ENCODE data around the gene FKBP8.

GRCh38 chr19:18591735-18592385 is 48.5 kb upstream of the FKBP8 start:
- TF ChIP-seq CTCF (IDR thresholded peaks at IDR 0.05 in 2 of 3, conservative IDR thresholded peaks at IDR 0.05 in 1 of 3; ENCODE audit: borderline replicate concordance in 1 of 3, insufficient read depth in 1 of 3, low read depth in 2 of 3, low read length in 2 of 3) (no peak), JUND (IDR thresholded peaks at IDR 0.05) (no peak), POLR2A (IDR thresholded peaks at IDR 0.05; ENCODE audit: borderline replicate concordance, extremely low read depth, insufficient read depth, insufficient read length) (no peak), REST (IDR thresholded peaks at IDR 0.05; ENCODE audit: low read depth) (no peak), MAX (IDR thresholded peaks at IDR 0.05) (no peak), YY1 (IDR thresholded peaks at IDR 0.05; ENCODE audit: extremely low read depth, insufficient replicate concordance, low read depth, low read length) (no peak), SIN3A (IDR thresholded peaks at IDR 0.05; ENCODE audit: low read depth) (no peak), EZH2phosphoT487 (IDR thresholded peaks at IDR 0.05; ENCODE audit: borderline replicate concordance) (no peak), POLR2AphosphoS5 (IDR thresholded peaks at IDR 0.05; ENCODE audit: low read depth, low read length) (no peak), RAD21 (IDR thresholded peaks at IDR 0.05; ENCODE audit: low read depth) (no peak), SP1 (IDR thresholded peaks at IDR 0.05; ENCODE audit: low read depth) (no peak), ZNF274 (IDR thresholded peaks at IDR 0.05; ENCODE audit: low read depth, low read length) (no peak)
